RWPE2 (cell line): ENCODE data around the gene DDIT4L.
"Not testable (repeated sequence)": the region's sequence is repeated elsewhere in the genome, so short reads cannot be mapped to it uniquely, and the experiment has no call there.

Source experiments
- ATAC-seq: fragments of 200-7000 bp; cut with Tn5 transposase; 3 replicates; pipeline ENCODE4 v1.9.1; 2021; ENCODE audit warnings: low read depth
- DNase-seq: peaks from one replicate; pipeline ENCODE4 v3.0.0-alpha.2; 2020; ENCODE audit warnings: low spot score
- H3K27ac ChIP-seq: fragments of 450-650 bp; 2 replicates; pipeline ENCODE4 v1.5.1; 2017; ENCODE audit warnings: mild to moderate bottlenecking; ENCODE audit not compliant: poor library complexity, severe bottlenecking
- H3K27me3 ChIP-seq: fragments of 250-450 bp; sonication (Bioruptor Pico); 2 replicates; pipeline ENCODE4 v1.5.1; 2021; ENCODE audit warnings: mild to moderate bottlenecking, moderate library complexity; ENCODE audit not compliant: insufficient read depth, poor library complexity, severe bottlenecking
- H3K36me3 ChIP-seq: fragments of 250-450 bp; sonication (Bioruptor Pico); 2 replicates; pipeline ENCODE4 v1.5.1; 2020; ENCODE audit warnings: low read depth, mild to moderate bottlenecking, moderate library complexity
- H3K4me1 ChIP-seq: fragments of 250-450 bp; sonication (Bioruptor Pico); 2 replicates; pipeline ENCODE4 v1.5.1; 2021; ENCODE audit warnings: mild to moderate bottlenecking, moderate library complexity; ENCODE audit not compliant: insufficient read depth, poor library complexity, severe bottlenecking
- H3K4me3 ChIP-seq: fragments of 250-450 bp; sonication (Bioruptor Pico); 2 replicates; pipeline ENCODE4 v1.5.1; 2021; ENCODE audit warnings: mild to moderate bottlenecking, moderate library complexity; ENCODE audit not compliant: severe bottlenecking
- H3K9me3 ChIP-seq: fragments of 250-450 bp; sonication (Bioruptor Pico); 2 replicates; pipeline ENCODE4 v1.5.1; 2021; ENCODE audit warnings: mild to moderate bottlenecking, moderate library complexity; ENCODE audit not compliant: severe bottlenecking
- CTCF ChIP-seq: fragments of 450-650 bp; IDR thresholded peaks from one replicate; pipeline ENCODE4 v1.5.1; 2017; ENCODE audit warnings: mild to moderate bottlenecking, moderate library complexity; ENCODE audit not compliant: poor library complexity, severe bottlenecking

Gene DDIT4L

GRCh38 chr4:100149190-100149589 lies 41.1 kb downstream of the DDIT4L start:
- Histone ChIP-seq H3K27ac (no peak overlapping the region), H3K4me3 (no peak overlapping the region), H3K4me1 (no peaks in the 10 kb centered on the region), H3K27me3 (no peaks in the 10 kb centered on the region), H3K36me3 (no peaks in the 10 kb centered on the region), H3K9me3 (no peaks in the 10 kb centered on the region)
- ATAC-seq (no peak), DNase-seq (no peak)
- no peak for TF ChIP-seq CTCF

- Histone ChIP-seq H3K27ac (no peak overlapping the region), H3K4me3 (no peak overlapping the region), H3K36me3 (no peaks in the 10 kb centered on the region)
These were observed 42.6 kb downstream of the DDIT4L start for GRCh38 chr4:100147684-100148083.

GRCh38 chr4:100147198-100147597 lies 43.1 kb downstream of the DDIT4L start:
- TF ChIP-seq CTCF: no peak
- Histone ChIP-seq H3K9me3 (no peaks in the 10 kb centered on the region), H3K4me1 (no peaks in the 10 kb centered on the region), H3K27ac (no peak overlapping the region), H3K4me3 (no peak overlapping the region), H3K36me3 (no peaks in the 10 kb centered on the region), H3K27me3 (no peaks in the 10 kb centered on the region)
- no peak for DNase-seq
- ATAC-seq: no peak

More at GRCh38 chr4:100147684-100148083, 42.6 kb downstream of the DDIT4L start:
- H3K9me3 ChIP-seq: no peaks in the 10 kb centered on the region
- no peaks in the 10 kb centered on the region for H3K4me1 ChIP-seq
- no peak for TF ChIP-seq CTCF
- DNase-seq (no peak), ATAC-seq (no peak)
- H3K27me3 ChIP-seq: no peaks in the 10 kb centered on the region

- no peaks in the 10 kb centered on the region for H3K27me3 ChIP-seq
- H3K27ac ChIP-seq: no peak overlapping the region
- ATAC-seq: no peak
- H3K4me3 ChIP-seq: no peak overlapping the region
- TF ChIP-seq CTCF: no peak
- no peak for DNase-seq
- H3K9me3 ChIP-seq: no peaks in the 10 kb centered on the region
- no peaks in the 10 kb centered on the region for H3K36me3 ChIP-seq
- no peaks in the 10 kb centered on the region for H3K4me1 ChIP-seq
These were observed 43.5 kb downstream of the DDIT4L start for GRCh38 chr4:100146756-100147155.

- H3K4me1 ChIP-seq, ATAC-seq, H3K27ac ChIP-seq, DNase-seq, H3K27me3 ChIP-seq, H3K9me3 ChIP-seq, H3K4me3 ChIP-seq, H3K36me3 ChIP-seq: not testable (repeated sequence)
These were observed 52.9 kb downstream of the DDIT4L start for GRCh38 chr4:100137320-100137719.
